Amniotic epithelial cell (primary cell): ENCODE measurements around the gene ACAT2.
A peak's percentile ranks its signal among the peaks of the same experiment; 100 is the strongest.
"Not testable (repeated sequence)": the region's sequence is repeated elsewhere in the genome, so short reads cannot be mapped to it uniquely, and the experiment has no call there.

ENCODE experiments used
- DNase-seq: peaks from one replicate; pipeline ENCODE4 v3.0.0-alpha.2; 2010; ENCODE audit warnings: low read depth

Gene ACAT2

GRCh38 chr6:159772196-159772595 is 10.4 kb downstream of the ACAT2 start:
- DNase-seq = no peak

GRCh38 chr6:159777240-159777904 is 15.5 kb downstream of the ACAT2 start:
- no peak for DNase-seq

GRCh38 chr6:159778131-159778530 is 16.3 kb downstream of the ACAT2 start:
- no peak for DNase-seq

- no peak for DNase-seq
Measured at GRCh38 chr6:159778542-159779103, 16.8 kb downstream of the ACAT2 start.

- no peak for DNase-seq
Measured at GRCh38 chr6:159788276-159788675, 26.4 kb downstream of the ACAT2 start.

- DNase-seq = peak; percentile 44
Measured at GRCh38 chr6:159788753-159789376, 27.0 kb downstream of the ACAT2 start.

GRCh38 chr6:159789377-159790148 is 27.7 kb downstream of the ACAT2 start, which contains the start of gene TCP1:
TCP1 (minus strand) TSS chr6:159789602; CDS start chr6:159789468, 134 bp downstream.
- peak; percentile 100 for DNase-seq

- peak; percentile 98 for DNase-seq
Measured at GRCh38 chr6:159790149-159790955, 28.5 kb downstream of the ACAT2 start, which contains the start of gene MRPL18. MRPL18 (plus strand) TSS chr6:159790467; CDS start chr6:159790588, 121 bp downstream.

GRCh38 chr6:159790956-159791598 is 29.2 kb downstream of the ACAT2 start:
- no peak for DNase-seq

- not testable (repeated sequence) for DNase-seq
Measured at GRCh38 chr6:159794976-159795375, 33.1 kb downstream of the ACAT2 start.

- no peak for DNase-seq
Measured at GRCh38 chr6:159797554-159797953, 35.7 kb downstream of the ACAT2 start.

- no peak for DNase-seq
Measured at GRCh38 chr6:159800141-159800865, 38.5 kb downstream of the ACAT2 start, which contains the start of gene PNLDC1. PNLDC1 (plus strand) TSS chr6:159800276; CDS start chr6:159800308, 32 bp downstream.

- peak; percentile 43 for DNase-seq
Measured at GRCh38 chr6:159801935-159802334, 40.1 kb downstream of the ACAT2 start.

- no peak for DNase-seq
Measured at GRCh38 chr6:159804504-159804903, 42.7 kb downstream of the ACAT2 start.

- DNase-seq = peak; percentile 45
Measured at GRCh38 chr6:159805440-159806020, 43.7 kb downstream of the ACAT2 start.

- DNase-seq = peak; percentile 94
Measured at GRCh38 chr6:159806021-159806458, 44.2 kb downstream of the ACAT2 start.

- peak; percentile 65 for DNase-seq
Measured at GRCh38 chr6:159807150-159807858, 45.5 kb downstream of the ACAT2 start.

- no peak for DNase-seq
Measured at GRCh38 chr6:159808647-159809046, 46.8 kb downstream of the ACAT2 start.

- DNase-seq = no peak
Measured at GRCh38 chr6:159809149-159809548, 47.3 kb downstream of the ACAT2 start.
